Activated CD4-positive, alpha-beta T cell treated with anti-CD3 and anti-CD28 coated beads, Interleukin-2, amount 10 ng/mL, durations not matched to agents 24 days and 14 days (primary cell): ENCODE data around the gene CALHM6. TPM values are rescaled to one million over a fixed set of nuclear protein-coding genes. Genes with fewer than 3 reads are reported as not detected.
"Not testable (repeated sequence)": the region's sequence is repeated elsewhere in the genome, so short reads cannot be mapped to it uniquely, and the experiment has no call there.

Experiments used
- DNase-seq: peaks from one replicate; pipeline ENCODE4 v3.0.0; 2022
- H3K27ac Mint-ChIP-seq: one replicate; pipeline ENCODE4 v1.8.0; 2022; ENCODE audit warnings: mild to moderate bottlenecking, mixed read lengths
- H3K27me3 Mint-ChIP-seq: one replicate; pipeline ENCODE4 v1.8.0; 2022; ENCODE audit warnings: mixed read lengths
- H3K36me3 Mint-ChIP-seq: one replicate; pipeline ENCODE4 v1.8.0; 2022; ENCODE audit warnings: low read depth, mild to moderate bottlenecking, mixed read lengths
- H3K4me1 Mint-ChIP-seq: one replicate; pipeline ENCODE4 v1.8.0; 2021; ENCODE audit warnings: mixed read lengths
- H3K4me3 Mint-ChIP-seq: one replicate; pipeline ENCODE4 v1.8.0; 2022; ENCODE audit warnings: mild to moderate bottlenecking, moderate library complexity, mixed read lengths
- H3K9me3 Mint-ChIP-seq: one replicate; pipeline ENCODE4 v1.8.0; 2021; ENCODE audit warnings: mixed read lengths
- intact Hi-C: fragments of 100-400 bp; cut with micrococcal nuclease; formaldehyde crosslinking; loops from one replicate; pipeline ENCODE4 v1.15.1; 2023
- total RNA-seq: library from RNA; stranded (reverse); gene quantifications from 2 replicates; pipeline ENCODE4 v1.2.3, GENCODE V29; 2022

CALHM6 gene
- total RNA-seq, 1 donor from 2014 or later, result 24.8 TPM

- H3K27me3 Mint-ChIP-seq, result peaks cover 10% of the 10 kb centered on the region
- no peaks in the 10 kb centered on the region for H3K9me3 Mint-ChIP-seq
- DNase-seq, result no peak
- intact Hi-C loops, result no loop called here
- no peaks in the 10 kb centered on the region for H3K36me3 Mint-ChIP-seq
- H3K4me1 Mint-ChIP-seq, result peaks cover 28% of the 10 kb centered on the region
- no peak overlapping the region for H3K27ac Mint-ChIP-seq
- no peak overlapping the region for H3K4me3 Mint-ChIP-seq
Observed at GRCh38 chr6:116471531-116471930, 10.4 kb downstream of the CALHM6 start.

DNA sequence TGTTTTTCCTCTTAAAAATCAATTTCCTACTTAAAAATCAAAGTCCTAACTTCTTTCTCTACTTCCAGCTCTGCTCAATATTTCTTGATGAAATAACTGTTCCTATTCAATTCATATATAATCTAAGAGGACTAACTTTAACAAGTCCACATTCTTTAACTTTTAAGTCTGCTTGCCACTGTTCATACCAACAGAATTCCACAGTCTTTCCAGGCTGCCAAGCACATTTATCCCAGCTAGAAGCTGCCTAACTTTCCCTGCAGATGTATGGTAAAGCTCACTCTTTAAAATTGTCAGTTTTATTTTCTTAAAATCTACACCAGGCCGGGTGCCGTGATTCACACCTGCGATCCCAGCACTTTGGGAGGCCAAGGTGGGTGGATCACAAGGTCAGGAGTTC lies 11.5 kb downstream of the CALHM6 start:
- H3K27ac Mint-ChIP-seq, result no peak overlapping the region
- peaks cover 23% of the 10 kb centered on the region for H3K4me1 Mint-ChIP-seq
- no peak overlapping the region for H3K4me3 Mint-ChIP-seq

DNA sequence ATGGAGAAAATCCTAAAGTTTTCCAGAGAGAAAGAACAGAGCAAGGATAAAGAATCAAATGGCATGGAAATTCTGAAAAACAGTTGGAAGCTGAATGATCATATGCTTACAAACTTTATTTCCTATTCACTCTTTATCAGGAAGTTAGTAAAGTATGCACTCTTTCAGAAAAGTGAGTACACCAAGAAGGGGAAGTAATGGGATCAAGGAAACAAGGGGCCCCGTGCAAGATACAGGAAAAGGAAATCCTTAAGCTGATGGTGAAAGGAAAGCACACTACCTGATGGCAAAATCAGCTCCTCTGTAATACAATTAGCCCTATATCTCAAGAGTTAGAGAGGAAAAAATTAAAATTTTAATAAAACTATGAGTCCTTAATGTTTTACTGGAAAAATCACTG lies 14.0 kb downstream of the CALHM6 start:
- no peak for DNase-seq
- Mint-ChIP-seq H3K4me1 (peaks cover 23% of the 10 kb centered on the region), H3K9me3 (peaks cover 8% of the 10 kb centered on the region), H3K4me3 (peak overlapping the region; percentile 30), H3K27me3 (peaks cover 9% of the 10 kb centered on the region), H3K27ac (no peak overlapping the region), H3K36me3 (peaks cover 2% of the 10 kb centered on the region)
- intact Hi-C loops, result loop anchor here (5.0 kb wide), 1 partner anchor 33 kb away; no protein-coding TSS in a partner anchor

More for the DNA sequence above, 11.5 kb downstream of the CALHM6 start:
- no peaks in the 10 kb centered on the region for H3K9me3 Mint-ChIP-seq
- H3K27me3 Mint-ChIP-seq, result peaks cover 10% of the 10 kb centered on the region
- no peak for DNase-seq
- no peaks in the 10 kb centered on the region for H3K36me3 Mint-ChIP-seq
- intact Hi-C loops, result no loop called here

- H3K27me3 Mint-ChIP-seq, result peaks cover 9% of the 10 kb centered on the region
- peaks cover 23% of the 10 kb centered on the region for H3K4me1 Mint-ChIP-seq
- peaks cover 2% of the 10 kb centered on the region for H3K36me3 Mint-ChIP-seq
- H3K27ac Mint-ChIP-seq, result peak overlapping the region; percentile 68
- H3K4me3 Mint-ChIP-seq, result peak overlapping the region; percentile 30
- H3K9me3 Mint-ChIP-seq, result peaks cover 8% of the 10 kb centered on the region
- peak; percentile 85 for DNase-seq
- intact Hi-C loops, result loop anchor here (1.0 to 5.0 kb wide), 2 partner anchors 14 to 34 kb away; no protein-coding TSS in a partner anchor
Observed at GRCh38 chr6:116476002-116476678, 15.0 kb downstream of the CALHM6 start.

- no peak for DNase-seq
- Mint-ChIP-seq H3K9me3 (peaks cover 33% of the 10 kb centered on the region), H3K27me3 (peaks cover 47% of the 10 kb centered on the region), H3K4me1 (no peaks in the 10 kb centered on the region), H3K36me3 (peaks cover 5% of the 10 kb centered on the region), H3K4me3 (no peak overlapping the region), H3K27ac (no peak overlapping the region)
- intact Hi-C loops, result no loop called here
Observed at GRCh38 chr6:116482780-116483179, 21.6 kb downstream of the CALHM6 start.

DNA sequence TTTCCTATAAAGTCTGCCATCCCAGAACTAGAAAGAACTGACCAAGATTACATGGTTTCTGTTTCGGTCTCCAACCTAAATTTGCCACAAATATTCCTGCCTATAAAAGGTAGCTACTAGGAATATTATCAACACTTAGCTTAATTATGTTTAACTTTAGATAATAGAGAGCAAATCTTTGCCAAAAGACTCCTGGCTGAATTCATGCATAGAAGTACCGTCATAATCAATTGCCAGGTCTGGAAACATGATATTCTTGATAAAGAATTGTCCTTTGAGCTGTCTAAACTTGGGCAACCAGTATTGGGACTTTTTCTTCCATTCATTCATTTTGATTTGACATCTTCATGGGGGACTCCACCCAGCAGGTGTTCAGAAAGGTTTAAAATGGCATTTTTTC lies 22.4 kb downstream of the CALHM6 start:
- Mint-ChIP-seq H3K9me3 (peaks cover 35% of the 10 kb centered on the region), H3K4me3 (no peak overlapping the region), H3K27ac (no peak overlapping the region), H3K4me1 (no peaks in the 10 kb centered on the region), H3K27me3 (peaks cover 50% of the 10 kb centered on the region), H3K36me3 (peaks cover 3% of the 10 kb centered on the region)
- DNase-seq, result no peak
- intact Hi-C loops, result no loop called here

- peaks cover 40% of the 10 kb centered on the region for H3K9me3 Mint-ChIP-seq
- no peak overlapping the region for H3K4me3 Mint-ChIP-seq
- H3K27me3 Mint-ChIP-seq, result peaks cover 66% of the 10 kb centered on the region
- H3K4me1 Mint-ChIP-seq, result no peaks in the 10 kb centered on the region
- intact Hi-C loops, result no loop called here
- no peak overlapping the region for H3K27ac Mint-ChIP-seq
- DNase-seq, result no peak
- peaks cover 2% of the 10 kb centered on the region for H3K36me3 Mint-ChIP-seq
Observed at GRCh38 chr6:116485559-116486184, 24.5 kb downstream of the CALHM6 start.

DNA sequence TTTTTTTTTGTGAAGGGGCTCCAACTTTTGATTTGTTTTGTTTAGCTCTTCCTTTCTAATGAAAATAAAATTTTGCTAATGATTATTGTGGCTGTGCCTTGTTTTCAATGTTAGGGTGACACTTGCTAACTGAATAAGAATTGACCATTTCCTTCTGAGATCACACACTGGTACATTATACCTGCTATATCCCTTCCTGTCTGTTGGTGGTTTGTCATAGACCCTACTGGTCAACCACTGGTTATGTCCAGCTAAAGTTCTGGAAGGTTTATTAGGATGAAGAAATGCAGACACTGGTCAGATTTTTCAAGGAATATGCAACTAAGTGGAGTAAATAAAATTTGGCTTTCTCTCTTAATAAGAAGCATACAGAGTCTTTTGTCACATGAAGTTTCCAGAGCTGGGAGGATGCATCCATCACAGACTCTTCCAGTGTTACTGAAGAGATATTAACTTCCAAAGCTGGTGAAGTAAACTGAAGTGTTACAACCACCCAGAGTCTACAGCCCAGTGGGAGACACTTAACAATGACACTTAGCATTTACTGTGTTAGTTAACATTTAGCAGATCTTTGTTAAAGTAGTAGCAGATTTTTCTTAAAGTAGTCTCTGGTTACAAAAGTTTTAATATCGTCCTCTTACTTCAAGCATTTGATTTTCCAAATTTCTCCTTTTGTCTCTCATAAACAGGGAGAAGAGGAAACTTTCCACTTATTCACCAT lies 30.6 kb downstream of the CALHM6 start:
- DNase-seq, result no peak
- intact Hi-C loops, result no loop called here
- Mint-ChIP-seq H3K4me1 (no peaks in the 10 kb centered on the region), H3K36me3 (peaks cover 2% of the 10 kb centered on the region), H3K9me3 (peaks cover 29% of the 10 kb centered on the region), H3K27ac (no peak overlapping the region), H3K4me3 (no peak overlapping the region), H3K27me3 (peaks cover 50% of the 10 kb centered on the region)

GRCh38 chr6:116492331-116493067 lies 31.3 kb downstream of the CALHM6 start:
- intact Hi-C loops, result no loop called here
- H3K27ac Mint-ChIP-seq, result no peak overlapping the region

DNA sequence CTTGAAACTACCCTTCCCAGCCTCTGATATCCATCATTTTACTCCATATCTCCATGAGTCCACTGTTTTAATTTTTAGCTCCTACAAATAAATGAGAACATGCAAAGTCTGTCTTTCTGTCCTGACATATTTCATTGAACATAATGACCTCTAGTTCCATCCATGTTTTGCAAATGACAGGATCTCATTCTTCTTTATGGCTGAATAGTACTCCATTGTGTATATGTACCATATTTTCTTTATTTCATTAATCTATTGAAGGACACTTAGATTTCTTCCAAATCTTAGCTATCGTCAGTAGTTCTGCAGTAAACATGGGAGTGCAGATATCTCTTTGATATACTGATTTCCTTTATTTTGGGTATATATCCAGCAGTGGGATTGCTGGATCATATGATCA lies 34.0 kb downstream of the CALHM6 start:
- intact Hi-C loops, H3K4me3 Mint-ChIP-seq, H3K27ac Mint-ChIP-seq, H3K36me3 Mint-ChIP-seq, H3K4me1 Mint-ChIP-seq, DNase-seq: not testable (repeated sequence)
- Mint-ChIP-seq H3K27me3 (peaks cover 40% of the 10 kb centered on the region), H3K9me3 (peaks cover 16% of the 10 kb centered on the region)

More at GRCh38 chr6:116492331-116493067, 31.3 kb downstream of the CALHM6 start:
- peaks cover 29% of the 10 kb centered on the region for H3K9me3 Mint-ChIP-seq
- no peaks in the 10 kb centered on the region for H3K4me1 Mint-ChIP-seq
- H3K4me3 Mint-ChIP-seq, result no peak overlapping the region
- no peak for DNase-seq
- H3K36me3 Mint-ChIP-seq, result no peaks in the 10 kb centered on the region
- peaks cover 49% of the 10 kb centered on the region for H3K27me3 Mint-ChIP-seq

- no peak overlapping the region for H3K27ac Mint-ChIP-seq
- peaks cover 23% of the 10 kb centered on the region for H3K27me3 Mint-ChIP-seq
- peaks cover 10% of the 10 kb centered on the region for H3K9me3 Mint-ChIP-seq
- H3K36me3 Mint-ChIP-seq, result no peaks in the 10 kb centered on the region
- no peak for DNase-seq
- H3K4me3 Mint-ChIP-seq, result no peak overlapping the region
- peaks cover 2% of the 10 kb centered on the region for H3K4me1 Mint-ChIP-seq
- intact Hi-C loops, result no loop called here
Observed at GRCh38 chr6:116497113-116497676, 36.0 kb downstream of the CALHM6 start.

GRCh38 chr6:116500969-116501433 lies 39.8 kb downstream of the CALHM6 start:
- H3K9me3 Mint-ChIP-seq, result peaks cover 21% of the 10 kb centered on the region
- peak; percentile 74 for DNase-seq
- peaks cover 33% of the 10 kb centered on the region for H3K27me3 Mint-ChIP-seq
- H3K27ac Mint-ChIP-seq, result no peak overlapping the region
- H3K4me1 Mint-ChIP-seq, result peaks cover 2% of the 10 kb centered on the region
- no peaks in the 10 kb centered on the region for H3K36me3 Mint-ChIP-seq
- intact Hi-C loops, result no loop called here
- peak overlapping the region; percentile 43 for H3K4me3 Mint-ChIP-seq

GRCh38 chr6:116507324-116507723 lies 46.1 kb downstream of the CALHM6 start:
- peaks cover 29% of the 10 kb centered on the region for H3K9me3 Mint-ChIP-seq
- no peak overlapping the region for H3K27ac Mint-ChIP-seq
- H3K27me3 Mint-ChIP-seq, result peaks cover 39% of the 10 kb centered on the region
- DNase-seq, result no peak
- H3K36me3 Mint-ChIP-seq, result no peaks in the 10 kb centered on the region
- intact Hi-C loops, result no loop called here
- no peak overlapping the region for H3K4me3 Mint-ChIP-seq
- H3K4me1 Mint-ChIP-seq, result no peaks in the 10 kb centered on the region
